Measurements from ENCODE around the gene OR5AC2.

DNA sequence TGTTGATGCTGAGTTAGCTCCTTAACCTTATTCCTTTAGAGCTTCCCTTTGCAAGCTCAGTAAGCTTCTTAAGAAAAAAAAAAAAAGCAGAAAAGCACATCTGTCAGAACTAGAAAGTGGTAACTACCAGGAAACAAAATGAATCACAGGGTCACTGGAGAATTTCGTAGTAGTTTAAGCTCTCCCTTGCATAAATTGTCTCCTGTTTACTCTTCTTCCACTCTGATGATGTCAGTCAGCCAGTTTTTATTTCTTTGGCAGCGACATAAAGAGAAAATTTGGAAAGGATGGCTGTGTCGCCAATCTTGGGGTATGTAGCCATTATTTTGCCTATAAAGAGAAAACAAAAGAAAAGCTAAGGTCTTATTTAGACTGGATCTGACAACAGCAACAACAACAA lies 48.7 kb upstream of the OR5AC2 start:
- TF ChIP-seq POLR2A (IDR thresholded peaks at IDR 0.05; ENCODE audit: low read length) (no peak), GATA1 (IDR thresholded peaks at IDR 0.05; ENCODE audit: low read depth, low read length) (no peak)

Measured in erythroblast (primary cell).